GM19193 (cell line): ENCODE results near the gene NCKAP5.

Experiments
- POLR2A ChIP-seq: IDR thresholded peaks from 4 replicates; pipeline ENCODE4 v1.6.1; 2011; ENCODE audit not compliant: insufficient read depth, insufficient read length; ENCODE audit errors: extremely low read depth

Gene NCKAP5

DNA sequence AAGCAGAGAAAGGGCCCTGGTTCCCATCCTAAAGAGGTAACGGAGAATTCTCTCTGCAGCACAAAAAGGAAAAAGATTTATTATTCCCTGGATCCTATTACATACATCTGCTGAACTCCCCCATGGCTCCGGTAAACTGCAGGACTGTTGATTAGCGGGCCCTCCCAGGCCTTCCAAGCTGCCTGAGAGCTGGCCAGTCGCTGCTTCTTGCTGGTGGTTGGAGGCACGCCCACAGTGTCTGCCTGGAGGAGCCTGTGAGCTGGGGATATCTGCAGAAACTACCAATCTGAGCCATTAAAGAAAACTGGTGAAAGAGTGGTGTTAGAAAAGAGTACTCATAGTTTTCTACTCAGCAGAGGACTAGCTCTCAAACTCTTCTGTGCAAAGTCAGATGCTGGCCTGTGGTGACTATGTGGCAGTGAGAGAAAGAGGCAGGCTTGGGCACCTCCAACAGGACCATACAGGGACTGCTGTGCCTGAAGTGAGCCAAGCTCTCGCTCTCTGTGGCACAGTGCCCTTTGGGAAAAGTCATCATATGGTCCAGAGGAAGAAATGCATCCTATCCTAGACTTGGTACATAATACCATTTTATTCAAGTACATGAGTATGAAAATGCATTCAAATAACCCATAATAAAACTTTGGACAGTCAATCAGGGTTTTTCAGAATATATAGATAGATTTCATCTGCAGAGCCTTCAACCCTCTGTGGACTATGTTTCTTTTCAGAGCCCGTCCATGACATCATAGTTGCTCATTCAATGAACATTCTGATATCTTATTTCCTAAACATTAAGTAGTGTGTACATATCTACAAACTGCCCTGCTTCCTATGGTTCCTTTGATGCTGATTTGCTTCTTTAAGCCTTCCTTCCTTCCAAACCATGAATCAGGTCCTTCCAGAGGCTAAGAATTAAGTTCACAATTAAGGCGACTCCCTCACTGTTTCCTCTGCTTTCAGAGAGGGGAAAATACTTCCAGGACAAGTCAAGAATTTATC, 656.2 kb downstream of the NCKAP5 start:
- no peak for TF ChIP-seq POLR2A

DNA sequence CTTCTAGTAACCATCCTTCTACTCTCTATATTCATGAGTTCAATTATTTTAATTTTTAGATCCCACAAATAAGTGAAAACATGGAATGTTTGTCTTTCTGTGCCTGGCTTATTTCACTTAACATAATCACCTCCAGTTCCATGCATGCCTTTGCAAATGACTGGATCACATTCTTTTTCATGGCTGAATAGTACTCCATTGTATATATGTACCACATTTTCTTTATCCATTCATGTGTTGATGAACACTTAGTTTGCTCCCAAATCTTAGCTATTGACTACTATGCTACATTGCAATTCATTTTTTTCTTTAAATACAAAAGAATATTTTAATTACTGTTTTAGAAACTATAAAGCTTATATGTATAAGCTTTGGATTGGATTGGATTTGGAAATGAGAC, 657.8 kb downstream of the NCKAP5 start:
- no peak for TF ChIP-seq POLR2A

DNA sequence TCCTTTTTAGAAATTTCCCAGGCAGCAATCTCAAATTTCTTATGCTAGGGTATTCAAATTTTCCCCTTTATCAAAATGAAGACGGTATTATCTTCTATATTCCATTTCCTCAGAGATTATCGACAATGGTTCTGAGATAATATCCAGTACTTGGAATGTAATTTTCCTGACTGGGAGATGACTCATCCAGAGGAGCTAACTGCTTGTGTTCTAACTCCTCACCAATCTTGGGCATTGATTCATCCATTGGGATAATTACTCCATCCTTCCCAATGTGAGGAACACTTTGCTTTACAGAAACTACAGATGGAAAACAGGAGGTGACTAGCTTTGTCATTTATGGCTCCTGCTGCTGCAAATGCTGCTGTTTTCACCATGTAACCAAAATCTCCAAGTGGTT, 658.8 kb downstream of the NCKAP5 start:
- no peak for TF ChIP-seq POLR2A

- TF ChIP-seq POLR2A = no peak
Measured at GRCh38 chr2:132904142-132904842, 664.0 kb downstream of the NCKAP5 start.

GRCh38 chr2:132902626-132903025, 665.6 kb downstream of the NCKAP5 start:
- no peak for TF ChIP-seq POLR2A

DNA sequence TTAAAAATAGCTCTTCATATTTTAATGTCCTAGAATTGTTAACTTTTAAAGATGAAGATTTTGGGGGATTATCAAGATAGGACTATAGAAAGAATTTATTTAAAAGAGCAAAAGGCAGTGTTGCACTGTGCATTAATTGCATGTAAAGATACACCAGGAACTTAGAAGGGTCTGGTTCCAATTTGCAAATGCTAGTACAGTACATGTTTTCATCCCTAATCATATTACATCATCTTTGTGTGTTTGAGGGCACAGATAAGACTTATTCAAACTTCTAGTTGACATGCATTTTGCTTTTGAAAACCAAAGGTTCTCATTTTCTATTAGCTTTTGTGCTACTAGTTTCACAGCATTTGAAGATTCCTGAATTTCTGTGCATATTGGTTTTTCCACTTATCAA, 666.6 kb downstream of the NCKAP5 start:
- no peak for TF ChIP-seq POLR2A

GRCh38 chr2:132897111-132897510, 671.2 kb downstream of the NCKAP5 start:
- TF ChIP-seq POLR2A = no peak

DNA sequence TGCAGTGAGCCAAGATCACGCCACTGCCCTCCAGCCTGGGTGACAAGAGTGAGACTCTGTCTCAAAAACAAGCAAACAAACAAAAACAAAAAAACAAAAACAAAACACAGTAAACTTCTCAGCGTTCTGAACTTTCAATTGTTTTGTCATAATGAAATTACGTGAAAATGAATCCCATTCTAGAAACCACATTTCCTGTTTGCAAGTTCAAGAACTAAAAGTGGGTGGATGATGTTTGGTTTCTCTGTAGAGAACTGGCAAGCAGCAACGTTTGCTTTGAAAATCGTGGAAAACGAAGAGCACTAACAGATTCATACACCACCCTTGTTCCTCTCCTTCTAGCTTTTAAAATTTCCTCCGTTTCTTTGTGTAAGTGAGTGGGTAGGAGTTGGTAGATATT, 672.2 kb downstream of the NCKAP5 start:
- TF ChIP-seq POLR2A = no peak

DNA sequence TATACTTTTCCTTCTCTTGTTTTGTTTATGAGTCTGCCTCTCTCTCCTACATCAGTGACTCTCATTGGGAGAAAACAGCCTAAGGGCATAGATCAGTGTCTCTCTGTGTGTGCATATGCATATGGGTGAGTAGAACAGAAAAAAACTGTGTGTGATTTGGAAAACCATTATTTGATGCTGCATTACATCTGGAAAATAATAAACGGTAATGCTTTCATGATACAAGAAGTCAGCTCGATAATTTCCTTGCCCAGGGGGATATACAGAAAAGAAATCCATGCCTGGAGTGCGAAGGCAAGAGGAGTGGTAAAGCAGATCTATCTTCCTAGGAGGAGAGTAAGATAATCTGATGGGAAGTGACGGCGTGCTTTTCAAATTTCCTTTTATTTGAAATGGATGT, 676.8 kb downstream of the NCKAP5 start:
- no peak for TF ChIP-seq POLR2A

GRCh38 chr2:132886574-132886973, 681.7 kb downstream of the NCKAP5 start:
- no peak for TF ChIP-seq POLR2A

- TF ChIP-seq POLR2A = no peak
Measured at GRCh38 chr2:132884705-132885104, 683.6 kb downstream of the NCKAP5 start.

GRCh38 chr2:132884292-132884691, 684.0 kb downstream of the NCKAP5 start:
- no peak for TF ChIP-seq POLR2A

GRCh38 chr2:132883430-132883829, 684.8 kb downstream of the NCKAP5 start:
- no peak for TF ChIP-seq POLR2A

DNA sequence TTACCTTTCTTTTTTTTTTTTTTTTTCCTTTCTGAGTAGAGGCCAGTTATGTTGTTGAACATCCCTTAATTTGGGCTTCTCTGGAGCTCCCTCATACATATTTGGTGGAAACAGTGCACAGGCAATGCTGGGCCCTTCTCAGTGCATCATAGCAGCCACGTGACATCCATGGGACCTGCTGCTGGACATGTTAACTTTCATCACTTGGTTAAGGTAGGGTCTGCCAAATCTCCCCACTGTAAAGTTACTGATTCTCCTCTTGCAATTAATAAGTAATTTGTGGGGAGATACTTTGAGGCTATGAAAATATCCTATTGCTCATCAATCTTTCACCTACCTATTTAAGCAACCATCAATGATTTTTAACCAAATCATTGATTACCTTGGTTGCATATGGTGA, 686.7 kb downstream of the NCKAP5 start:
- TF ChIP-seq POLR2A = no peak

DNA sequence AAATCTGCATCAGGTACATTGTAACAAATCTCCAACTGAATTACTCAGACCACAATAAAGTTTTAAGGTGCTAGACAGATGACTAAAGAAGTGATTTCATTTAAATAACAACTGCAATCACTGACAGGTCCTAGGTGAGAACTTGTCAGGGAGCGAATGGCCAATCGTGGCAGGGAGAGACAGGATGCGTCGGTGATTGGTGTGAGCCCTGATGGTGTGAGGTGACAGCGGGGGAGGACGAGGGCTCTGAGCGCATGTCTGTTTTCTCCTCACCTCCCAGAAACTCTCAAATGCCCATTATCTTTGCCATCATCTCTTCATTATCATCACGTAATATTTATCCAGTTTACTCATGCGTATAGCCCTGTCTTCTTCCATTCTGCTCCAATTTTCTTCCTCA, 690.3 kb downstream of the NCKAP5 start:
- TF ChIP-seq POLR2A = no peak
